Measurements from ENCODE around the gene APLN. TPM values are rescaled to one million over a fixed set of nuclear protein-coding genes. Genes with fewer than 3 reads are reported as not detected.

The APLN gene
- polyA plus RNA-seq, 1 experiment = 0.21 TPM

- Histone ChIP-seq H3K4me3 (ENCODE audit: low read depth, low read length) (no peak overlapping the region), H3K27me3 (ENCODE audit: control insufficient read depth, insufficient read depth, low read length) (no peaks in the 10 kb centered on the region), H3K27ac (ENCODE audit: low read depth, low read length) (no peak overlapping the region), H3K9me3 (ENCODE audit: control insufficient read depth, insufficient read depth, low read length) (no peaks in the 10 kb centered on the region)
- ChIA-PET POLR2A (no interaction called here), CTCF (no interaction called here)
- no peak for TF ChIP-seq CTCF (IDR thresholded peaks at IDR 0.05; ENCODE audit: low read depth, low read length)
- no peak for DNase-seq (ENCODE audit: low read depth, low spot score)
Observed at GRCh38 chrX:129626026-129626425, 28.7 kb downstream of the APLN start.

GRCh38 chrX:129622757-129623301, 31.9 kb downstream of the APLN start:
- DNase-seq (ENCODE audit: low read depth, low spot score) = no peak
- CTCF ChIA-PET = no interaction called here
- H3K27me3 ChIP-seq (ENCODE audit: control insufficient read depth, insufficient read depth, low read length) = no peaks in the 10 kb centered on the region
- no peak overlapping the region for H3K27ac ChIP-seq (ENCODE audit: low read depth, low read length)
- H3K4me3 ChIP-seq (ENCODE audit: low read depth, low read length) = no peak overlapping the region
- no peak for TF ChIP-seq CTCF (IDR thresholded peaks at IDR 0.05; ENCODE audit: low read depth, low read length)
- POLR2A ChIA-PET = no interaction called here
- no peaks in the 10 kb centered on the region for H3K9me3 ChIP-seq (ENCODE audit: control insufficient read depth, insufficient read depth, low read length)

GRCh38 chrX:129618997-129619396, 35.8 kb downstream of the APLN start:
- no peaks in the 10 kb centered on the region for H3K27me3 ChIP-seq (ENCODE audit: control insufficient read depth, insufficient read depth, low read length)
- TF ChIP-seq CTCF (IDR thresholded peaks at IDR 0.05; ENCODE audit: low read depth, low read length) = no peak
- DNase-seq (ENCODE audit: low read depth, low spot score) = no peak
- H3K27ac ChIP-seq (ENCODE audit: low read depth, low read length) = no peak overlapping the region
- ChIA-PET CTCF (no interaction called here), POLR2A (no interaction called here)
- no peaks in the 10 kb centered on the region for H3K9me3 ChIP-seq (ENCODE audit: control insufficient read depth, insufficient read depth, low read length)
- H3K4me3 ChIP-seq (ENCODE audit: low read depth, low read length) = no peak overlapping the region

- POLR2A ChIA-PET = no interaction called here
- CTCF ChIA-PET = no interaction called here
- no peak overlapping the region for H3K27ac ChIP-seq (ENCODE audit: low read depth, low read length)
- H3K4me3 ChIP-seq (ENCODE audit: low read depth, low read length) = no peak overlapping the region
- no peak for DNase-seq (ENCODE audit: low read depth, low spot score)
- H3K27me3 ChIP-seq (ENCODE audit: control insufficient read depth, insufficient read depth, low read length) = no peaks in the 10 kb centered on the region
- no peak for TF ChIP-seq CTCF (IDR thresholded peaks at IDR 0.05; ENCODE audit: low read depth, low read length)
- H3K9me3 ChIP-seq (ENCODE audit: control insufficient read depth, insufficient read depth, low read length) = no peaks in the 10 kb centered on the region
Observed at GRCh38 chrX:129617420-129617819, 37.3 kb downstream of the APLN start.

- CTCF ChIA-PET = interaction anchor here (0.8 to 2.1 kb wide), 2 partner anchors 13 to 112 kb away, joined by 4 read pairs; no protein-coding TSS in a partner anchor
- no peak for TF ChIP-seq CTCF (IDR thresholded peaks at IDR 0.05; ENCODE audit: low read depth, low read length)
- Histone ChIP-seq H3K27ac (ENCODE audit: low read depth, low read length) (no peak overlapping the region), H3K9me3 (ENCODE audit: control insufficient read depth, insufficient read depth, low read length) (no peaks in the 10 kb centered on the region), H3K4me3 (ENCODE audit: low read depth, low read length) (no peak overlapping the region), H3K27me3 (ENCODE audit: control insufficient read depth, insufficient read depth, low read length) (peaks cover 2% of the 10 kb centered on the region)
- POLR2A ChIA-PET = no interaction called here
- no peak for DNase-seq (ENCODE audit: low read depth, low spot score)
Observed at GRCh38 chrX:129614481-129615255, 40.1 kb downstream of the APLN start.
